ENCODE data around the gene SENP7.

SENP7 gene

DNA sequence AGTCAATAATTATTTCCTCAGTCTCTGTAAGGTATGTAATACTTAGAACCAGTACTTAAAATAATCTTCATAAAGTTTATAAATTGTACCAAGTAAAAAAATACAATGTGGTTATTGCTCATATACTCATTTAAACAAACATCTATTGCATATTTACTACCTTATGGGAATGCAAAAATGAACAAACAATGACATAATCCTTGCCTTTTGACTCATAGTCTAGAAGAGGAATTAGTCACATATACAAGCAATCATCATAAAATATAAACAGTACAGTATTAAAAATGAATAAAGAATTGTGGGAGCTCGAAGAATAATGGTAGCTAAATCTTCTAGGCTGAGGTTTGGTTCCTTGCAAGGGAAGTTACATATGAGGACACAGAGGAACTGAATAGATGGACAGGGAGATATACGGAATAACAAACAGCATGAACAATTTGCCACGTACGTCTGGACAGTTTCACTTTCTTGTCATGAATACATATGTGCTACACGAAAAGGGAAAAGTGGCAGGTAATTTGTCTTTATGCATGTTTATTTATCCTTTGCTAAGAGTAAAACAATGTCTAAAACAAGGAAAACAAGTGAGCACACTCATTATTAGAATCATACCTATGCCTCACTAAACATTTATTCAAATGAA, 209.8 kb downstream of the SENP7 start:
- 0 out of 2 replicates have a peak, but pooled peaks cover under 1% of the 10 kb centered on the region for H3K9me3 ChIP-seq (ENCODE audit: control insufficient read depth, insufficient read depth, low read length)
- H3K4me3 ChIP-seq (ENCODE audit: low read length), result no peak overlapping the region
- no peak overlapping the region for H3K27ac ChIP-seq (ENCODE audit: low read length)
- H3K36me3 ChIP-seq (ENCODE audit: control insufficient read depth, insufficient read depth, low read length), result no peaks in the 10 kb centered on the region
- no CpG with 5 or more reads among the region's 5 CpGs for WGBS (ENCODE audit: insufficient coverage, insufficient read length)
- H3K4me1 ChIP-seq (ENCODE audit: control insufficient read depth, insufficient read depth, low read length), result no peaks in the 10 kb centered on the region
- DNase-seq (ENCODE audit: low read depth, low spot score), result no peak
- H3K27me3 ChIP-seq (ENCODE audit: control insufficient read depth, insufficient read depth, low read length), result no peaks in the 10 kb centered on the region

DNA sequence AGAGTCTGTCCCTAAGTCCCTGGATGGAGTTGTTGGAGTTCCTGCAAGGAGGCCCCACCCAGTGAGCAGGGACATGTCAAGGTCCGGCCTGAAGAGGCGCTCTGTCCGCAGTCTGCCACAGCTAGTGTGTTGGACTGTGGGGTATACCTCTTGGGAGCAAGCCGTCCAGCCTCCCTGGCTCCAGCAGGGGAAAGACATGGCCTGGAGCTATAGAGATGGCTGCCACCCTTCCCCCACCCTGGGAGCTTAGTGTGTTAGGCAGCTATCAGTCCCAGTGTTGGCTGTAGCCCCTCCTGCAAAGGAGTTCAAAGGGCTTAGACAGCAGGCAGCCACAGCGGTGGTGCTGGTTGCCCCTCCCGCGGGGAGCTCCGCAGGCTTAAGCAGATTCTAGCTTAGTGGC, 212.9 kb downstream of the SENP7 start:
- no peaks in the 10 kb centered on the region for H3K36me3 ChIP-seq (ENCODE audit: control insufficient read depth, insufficient read depth, low read length)
- no CpG with 5 or more reads among the region's 8 CpGs for WGBS (ENCODE audit: insufficient coverage, insufficient read length)
- DNase-seq (ENCODE audit: low read depth, low spot score), result no peak

DNA sequence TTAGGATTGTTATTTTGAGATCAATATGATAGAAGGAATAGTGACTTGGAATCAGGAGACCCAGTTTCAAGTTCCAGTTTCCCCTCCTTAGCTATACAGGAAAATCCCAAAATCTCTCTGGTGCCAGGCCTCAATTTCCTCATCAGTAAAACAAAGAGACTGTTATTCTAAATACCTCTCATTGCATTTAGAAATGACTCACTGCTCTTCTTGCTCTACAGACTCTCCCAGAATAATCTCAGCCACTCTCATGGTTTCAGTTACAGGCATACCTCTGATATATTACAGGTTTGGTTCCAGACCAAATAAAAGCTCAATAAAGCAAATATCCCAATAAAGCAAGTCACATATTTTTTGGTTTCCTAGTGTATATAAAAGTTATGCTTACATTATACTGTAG, 221.0 kb downstream of the SENP7 start:
- H3K36me3 ChIP-seq (ENCODE audit: control insufficient read depth, insufficient read depth, low read length), result no peaks in the 10 kb centered on the region
- no peak for DNase-seq (ENCODE audit: low read depth, low spot score)

More for the DNA sequence above, 212.9 kb downstream of the SENP7 start:
- H3K9me3 ChIP-seq (ENCODE audit: control insufficient read depth, insufficient read depth, low read length), result no peaks in the 10 kb centered on the region
- no peak overlapping the region for H3K4me3 ChIP-seq (ENCODE audit: low read length)
- H3K4me1 ChIP-seq (ENCODE audit: control insufficient read depth, insufficient read depth, low read length), result no peaks in the 10 kb centered on the region
- no peaks in the 10 kb centered on the region for H3K27me3 ChIP-seq (ENCODE audit: control insufficient read depth, insufficient read depth, low read length)
- H3K27ac ChIP-seq (ENCODE audit: low read length), result no peak overlapping the region

DNA sequence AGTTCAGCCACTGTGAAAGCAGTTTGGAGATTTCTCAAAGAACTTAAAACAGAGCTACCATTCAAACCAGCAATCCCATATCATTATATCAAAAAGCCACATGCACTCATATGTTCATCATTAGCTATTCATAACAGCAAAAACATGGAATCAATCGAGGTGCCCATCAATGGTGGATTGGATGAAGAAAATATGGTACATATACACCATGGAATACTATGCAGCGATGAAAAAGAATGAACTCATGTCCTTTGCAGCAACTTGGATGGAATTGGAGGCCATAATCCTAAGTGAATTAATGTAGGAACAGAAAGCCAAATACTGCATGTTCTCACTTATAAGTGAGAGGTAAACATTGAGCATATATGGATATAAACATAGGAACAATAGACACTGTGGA, 224.7 kb downstream of the SENP7 start:
- no CpG with 5 or more reads among the region's 2 CpGs for WGBS (ENCODE audit: insufficient coverage, insufficient read length)
- no peak overlapping the region for H3K27ac ChIP-seq (ENCODE audit: low read length)

More for the DNA sequence above, 221.0 kb downstream of the SENP7 start:
- Histone ChIP-seq H3K4me1 (ENCODE audit: control insufficient read depth, insufficient read depth, low read length) (no peaks in the 10 kb centered on the region), H3K9me3 (ENCODE audit: control insufficient read depth, insufficient read depth, low read length) (no peaks in the 10 kb centered on the region), H3K27ac (ENCODE audit: low read length) (no peak overlapping the region), H3K27me3 (ENCODE audit: control insufficient read depth, insufficient read depth, low read length) (no peaks in the 10 kb centered on the region), H3K4me3 (ENCODE audit: low read length) (no peak overlapping the region)

DNA sequence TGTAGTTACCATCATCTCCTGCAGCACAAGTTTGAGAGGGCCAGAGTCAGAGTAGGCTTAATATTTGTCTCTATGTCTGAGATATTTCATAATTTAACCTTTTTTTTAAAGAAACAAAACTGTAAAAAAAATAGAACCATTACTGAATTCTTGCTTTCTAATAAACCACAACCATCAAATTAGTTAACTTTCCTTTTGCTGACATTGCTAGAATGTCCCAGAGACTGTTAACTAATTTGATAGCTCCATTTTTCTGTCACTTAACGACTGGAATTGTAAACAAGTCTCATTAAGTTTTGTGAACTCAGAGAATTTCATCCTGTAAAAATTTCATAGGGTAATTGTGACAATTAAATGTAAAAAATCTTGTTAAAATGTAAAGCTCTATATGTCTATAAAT, 228.3 kb downstream of the SENP7 start:
- no peak overlapping the region for H3K4me3 ChIP-seq (ENCODE audit: low read length)
- no peaks in the 10 kb centered on the region for H3K36me3 ChIP-seq (ENCODE audit: control insufficient read depth, insufficient read depth, low read length)
- no peaks in the 10 kb centered on the region for H3K27me3 ChIP-seq (ENCODE audit: control insufficient read depth, insufficient read depth, low read length)
- H3K4me1 ChIP-seq (ENCODE audit: control insufficient read depth, insufficient read depth, low read length), result no peaks in the 10 kb centered on the region
- no CpG with 5 or more reads among the region's 1 CpG for WGBS (ENCODE audit: insufficient coverage, insufficient read length)
- H3K9me3 ChIP-seq (ENCODE audit: control insufficient read depth, insufficient read depth, low read length), result no peaks in the 10 kb centered on the region
- no peak overlapping the region for H3K27ac ChIP-seq (ENCODE audit: low read length)
- DNase-seq (ENCODE audit: low read depth, low spot score), result no peak

More for the DNA sequence above, 224.7 kb downstream of the SENP7 start:
- no peak for DNase-seq (ENCODE audit: low read depth, low spot score)
- Histone ChIP-seq H3K9me3 (ENCODE audit: control insufficient read depth, insufficient read depth, low read length) (no peaks in the 10 kb centered on the region), H3K27me3 (ENCODE audit: control insufficient read depth, insufficient read depth, low read length) (no peaks in the 10 kb centered on the region), H3K4me3 (ENCODE audit: low read length) (no peak overlapping the region), H3K4me1 (ENCODE audit: control insufficient read depth, insufficient read depth, low read length) (no peaks in the 10 kb centered on the region), H3K36me3 (ENCODE audit: control insufficient read depth, insufficient read depth, low read length) (no peaks in the 10 kb centered on the region)

DNA sequence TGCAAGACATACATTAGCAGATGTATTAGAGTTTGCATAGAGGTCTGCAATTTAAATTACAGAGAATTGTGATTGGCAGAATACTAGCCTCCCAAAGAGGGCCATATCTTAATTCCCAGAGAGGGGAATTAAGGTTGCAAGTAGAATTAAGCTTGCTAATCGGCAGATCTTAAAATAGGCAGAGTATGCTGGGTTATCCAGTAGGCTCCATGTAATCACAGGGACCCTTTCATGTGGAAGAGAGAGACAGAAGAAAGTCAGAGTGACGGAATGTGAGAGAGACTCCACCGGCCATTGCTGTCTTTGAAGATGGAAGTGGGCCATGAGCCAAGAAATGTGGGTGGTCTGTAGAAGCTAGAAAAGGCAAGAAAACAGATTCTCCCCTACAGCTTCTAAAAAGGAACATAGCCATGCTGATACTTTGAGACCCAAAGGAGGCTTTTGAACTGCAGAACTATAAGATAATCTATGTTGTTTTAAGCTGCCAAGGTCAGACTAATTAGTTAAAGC, 231.4 kb downstream of the SENP7 start:
- no peaks in the 10 kb centered on the region for H3K27me3 ChIP-seq (ENCODE audit: control insufficient read depth, insufficient read depth, low read length)
- WGBS (ENCODE audit: insufficient coverage, insufficient read length), result no CpG with 5 or more reads among the region's 3 CpGs

DNA sequence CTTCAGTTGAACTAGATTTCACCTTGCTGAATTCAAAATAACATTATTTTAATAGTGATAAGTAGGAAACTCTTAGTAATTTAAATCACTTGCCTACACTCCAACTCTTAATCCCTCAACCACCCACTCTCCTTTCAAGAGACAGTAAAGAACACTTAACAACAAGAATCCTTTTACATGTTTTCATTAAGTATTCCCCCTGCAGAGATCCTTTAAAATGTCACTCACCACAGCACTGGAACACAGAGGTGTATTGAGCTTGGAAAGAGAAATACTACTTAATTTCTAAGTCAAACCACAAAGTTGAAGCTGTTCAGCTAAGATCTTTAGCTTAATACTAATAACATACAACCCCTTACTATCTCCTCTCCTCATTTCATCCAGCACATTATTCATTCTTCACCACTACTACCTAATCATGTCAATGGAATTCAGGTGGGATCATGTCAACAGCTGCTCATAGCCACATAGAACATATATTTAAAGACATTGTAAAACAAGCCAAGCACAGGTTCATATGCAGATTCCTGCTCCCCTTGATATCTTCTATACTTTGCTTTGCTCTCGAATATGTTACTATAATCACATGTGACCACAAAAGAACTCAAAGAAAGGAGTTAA, 233.1 kb downstream of the SENP7 start:
- no peaks in the 10 kb centered on the region for H3K27me3 ChIP-seq (ENCODE audit: control insufficient read depth, insufficient read depth, low read length)
- no peaks in the 10 kb centered on the region for H3K9me3 ChIP-seq (ENCODE audit: control insufficient read depth, insufficient read depth, low read length)
- H3K4me3 ChIP-seq (ENCODE audit: low read length), result no peak overlapping the region
- no peaks in the 10 kb centered on the region for H3K36me3 ChIP-seq (ENCODE audit: control insufficient read depth, insufficient read depth, low read length)
- WGBS (ENCODE audit: insufficient coverage, insufficient read length), result no CpG with 5 or more reads among the region's 1 CpG
- no peak overlapping the region for H3K27ac ChIP-seq (ENCODE audit: low read length)
- no peak for DNase-seq (ENCODE audit: low read depth, low spot score)
- no peaks in the 10 kb centered on the region for H3K4me1 ChIP-seq (ENCODE audit: control insufficient read depth, insufficient read depth, low read length)

More for the DNA sequence above, 231.4 kb downstream of the SENP7 start:
- Histone ChIP-seq H3K4me3 (ENCODE audit: low read length) (no peak overlapping the region), H3K9me3 (ENCODE audit: control insufficient read depth, insufficient read depth, low read length) (no peaks in the 10 kb centered on the region), H3K4me1 (ENCODE audit: control insufficient read depth, insufficient read depth, low read length) (no peaks in the 10 kb centered on the region), H3K27ac (ENCODE audit: low read length) (no peak overlapping the region), H3K36me3 (ENCODE audit: control insufficient read depth, insufficient read depth, low read length) (no peaks in the 10 kb centered on the region)
- DNase-seq (ENCODE audit: low read depth, low spot score), result no peak

DNA sequence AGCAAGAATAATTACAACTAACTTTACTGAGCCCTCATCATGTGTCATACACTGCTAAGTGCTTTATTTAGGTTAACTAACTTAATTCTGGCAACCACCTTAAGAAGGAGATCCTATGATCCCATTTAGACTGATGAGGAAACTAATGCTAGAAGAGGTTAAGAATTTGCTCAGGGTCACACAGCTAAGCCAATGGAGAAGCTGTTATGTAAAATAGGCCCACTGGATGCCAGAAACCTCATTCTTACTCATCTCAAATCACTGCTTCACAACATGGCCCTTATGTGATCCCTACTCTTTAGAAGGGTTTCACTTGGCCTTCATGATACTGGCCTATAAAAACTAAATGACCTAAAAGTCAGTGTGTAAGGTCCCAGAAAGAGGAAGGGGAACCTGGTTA, 233.8 kb downstream of the SENP7 start:
- H3K4me1 ChIP-seq (ENCODE audit: control insufficient read depth, insufficient read depth, low read length), result no peaks in the 10 kb centered on the region
- no peaks in the 10 kb centered on the region for H3K36me3 ChIP-seq (ENCODE audit: control insufficient read depth, insufficient read depth, low read length)
- no peak overlapping the region for H3K4me3 ChIP-seq (ENCODE audit: low read length)
- no peak for DNase-seq (ENCODE audit: low read depth, low spot score)
- H3K27me3 ChIP-seq (ENCODE audit: control insufficient read depth, insufficient read depth, low read length), result no peaks in the 10 kb centered on the region
- H3K27ac ChIP-seq (ENCODE audit: low read length), result no peak overlapping the region
- no peaks in the 10 kb centered on the region for H3K9me3 ChIP-seq (ENCODE audit: control insufficient read depth, insufficient read depth, low read length)

DNA sequence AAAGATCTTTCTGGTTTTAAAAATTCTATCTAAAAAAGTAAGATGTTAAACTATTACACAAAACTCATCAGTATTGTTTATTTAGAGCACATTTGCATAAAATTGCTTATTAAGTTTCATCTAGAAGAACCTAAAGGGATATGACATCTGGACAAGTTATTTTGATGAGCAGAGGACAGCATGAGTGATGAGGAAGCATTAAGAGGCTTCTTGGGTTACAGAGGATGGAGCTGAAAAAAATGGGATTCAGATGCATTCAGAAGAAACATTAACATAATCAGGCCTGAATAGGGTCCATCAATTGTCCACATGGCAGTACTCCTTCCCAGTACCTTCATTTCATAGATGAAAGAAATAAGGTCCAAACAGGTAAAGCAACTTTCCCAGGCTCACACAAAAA, 234.3 kb downstream of the SENP7 start:
- Histone ChIP-seq H3K9me3 (ENCODE audit: control insufficient read depth, insufficient read depth, low read length) (no peaks in the 10 kb centered on the region), H3K36me3 (ENCODE audit: control insufficient read depth, insufficient read depth, low read length) (no peaks in the 10 kb centered on the region), H3K4me1 (ENCODE audit: control insufficient read depth, insufficient read depth, low read length) (no peaks in the 10 kb centered on the region), H3K4me3 (ENCODE audit: low read length) (no peak overlapping the region), H3K27ac (ENCODE audit: low read length) (no peak overlapping the region), H3K27me3 (ENCODE audit: control insufficient read depth, insufficient read depth, low read length) (peaks cover 1% of the 10 kb centered on the region; the same call in 1 of the 2 replicates)
- DNase-seq (ENCODE audit: low read depth, low spot score), result no peak

Data from iPS DF 6.9 (cell line).